Measurements from ENCODE around the gene TSPEAR. TPM values are rescaled to one million over a fixed set of nuclear protein-coding genes. Genes with fewer than 3 reads are reported as not detected.
"Not testable (repeated sequence)": the region's sequence is repeated elsewhere in the genome, so short reads cannot be mapped to it uniquely, and the experiment has no call there.

Gene TSPEAR
- total RNA-seq, 6 experiments from 2014 or later, result not detected

DNA sequence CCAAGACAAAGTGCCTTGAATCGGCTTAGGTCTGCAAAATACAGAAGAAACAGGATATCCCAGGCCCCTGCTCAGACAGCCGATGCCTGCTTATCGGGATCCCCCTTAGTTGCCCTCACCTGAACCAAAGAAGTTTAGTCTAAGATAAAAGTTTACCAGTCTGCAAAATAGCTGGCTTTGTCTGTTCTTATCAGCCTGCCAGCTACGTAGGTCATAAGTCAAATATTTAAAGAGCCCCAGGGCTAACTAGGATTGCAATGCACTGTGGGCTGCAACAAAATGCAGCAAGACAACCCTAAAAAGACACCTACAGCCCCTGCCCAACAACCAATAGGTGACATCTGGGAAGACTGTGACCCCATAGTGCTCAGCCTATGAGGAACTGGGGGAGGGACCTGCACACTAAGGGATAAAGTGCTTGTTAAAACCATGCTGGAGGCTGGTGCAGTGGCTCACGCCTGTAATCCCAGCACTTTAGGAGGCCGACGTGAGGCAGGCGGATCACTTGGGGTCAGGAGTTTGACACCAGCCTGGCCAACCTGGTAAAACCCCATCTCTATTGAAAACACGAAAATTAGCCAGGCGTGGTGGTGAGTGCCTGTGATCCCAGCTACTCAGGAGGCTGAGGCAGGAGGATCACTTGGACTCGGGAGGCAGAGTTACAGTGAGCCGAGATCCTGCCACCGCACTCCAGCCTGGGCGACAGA, 228.6 kb downstream of the TSPEAR start:
- H3K4me1 Mint-ChIP-seq (ENCODE audit: low read depth), result no peaks in the 10 kb centered on the region
- no peaks in the 10 kb centered on the region for H3K36me3 Mint-ChIP-seq (ENCODE audit: low read depth)
- peaks cover 16% of the 10 kb centered on the region for H3K27me3 Mint-ChIP-seq (ENCODE audit: insufficient read depth)
- TF ChIP-seq, protein P1, sequence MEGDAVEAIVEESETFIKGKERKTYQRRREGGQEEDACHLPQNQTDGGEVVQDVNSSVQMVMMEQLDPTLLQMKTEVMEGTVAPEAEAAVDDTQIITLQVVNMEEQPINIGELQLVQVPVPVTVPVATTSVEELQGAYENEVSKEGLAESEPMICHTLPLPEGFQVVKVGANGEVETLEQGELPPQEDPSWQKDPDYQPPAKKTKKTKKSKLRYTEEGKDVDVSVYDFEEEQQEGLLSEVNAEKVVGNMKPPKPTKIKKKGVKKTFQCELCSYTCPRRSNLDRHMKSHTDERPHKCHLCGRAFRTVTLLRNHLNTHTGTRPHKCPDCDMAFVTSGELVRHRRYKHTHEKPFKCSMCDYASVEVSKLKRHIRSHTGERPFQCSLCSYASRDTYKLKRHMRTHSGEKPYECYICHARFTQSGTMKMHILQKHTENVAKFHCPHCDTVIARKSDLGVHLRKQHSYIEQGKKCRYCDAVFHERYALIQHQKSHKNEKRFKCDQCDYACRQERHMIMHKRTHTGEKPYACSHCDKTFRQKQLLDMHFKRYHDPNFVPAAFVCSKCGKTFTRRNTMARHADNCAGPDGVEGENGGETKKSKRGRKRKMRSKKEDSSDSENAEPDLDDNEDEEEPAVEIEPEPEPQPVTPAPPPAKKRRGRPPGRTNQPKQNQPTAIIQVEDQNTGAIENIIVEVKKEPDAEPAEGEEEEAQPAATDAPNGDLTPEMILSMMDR (IDR thresholded peaks at IDR 0.05), result no peak
- H3K4me3 Mint-ChIP-seq, result no peak overlapping the region
- DNase-seq, result no peak
- H3K27ac Mint-ChIP-seq, result no peak overlapping the region
- no peaks in the 10 kb centered on the region for H3K9me3 Mint-ChIP-seq

DNA sequence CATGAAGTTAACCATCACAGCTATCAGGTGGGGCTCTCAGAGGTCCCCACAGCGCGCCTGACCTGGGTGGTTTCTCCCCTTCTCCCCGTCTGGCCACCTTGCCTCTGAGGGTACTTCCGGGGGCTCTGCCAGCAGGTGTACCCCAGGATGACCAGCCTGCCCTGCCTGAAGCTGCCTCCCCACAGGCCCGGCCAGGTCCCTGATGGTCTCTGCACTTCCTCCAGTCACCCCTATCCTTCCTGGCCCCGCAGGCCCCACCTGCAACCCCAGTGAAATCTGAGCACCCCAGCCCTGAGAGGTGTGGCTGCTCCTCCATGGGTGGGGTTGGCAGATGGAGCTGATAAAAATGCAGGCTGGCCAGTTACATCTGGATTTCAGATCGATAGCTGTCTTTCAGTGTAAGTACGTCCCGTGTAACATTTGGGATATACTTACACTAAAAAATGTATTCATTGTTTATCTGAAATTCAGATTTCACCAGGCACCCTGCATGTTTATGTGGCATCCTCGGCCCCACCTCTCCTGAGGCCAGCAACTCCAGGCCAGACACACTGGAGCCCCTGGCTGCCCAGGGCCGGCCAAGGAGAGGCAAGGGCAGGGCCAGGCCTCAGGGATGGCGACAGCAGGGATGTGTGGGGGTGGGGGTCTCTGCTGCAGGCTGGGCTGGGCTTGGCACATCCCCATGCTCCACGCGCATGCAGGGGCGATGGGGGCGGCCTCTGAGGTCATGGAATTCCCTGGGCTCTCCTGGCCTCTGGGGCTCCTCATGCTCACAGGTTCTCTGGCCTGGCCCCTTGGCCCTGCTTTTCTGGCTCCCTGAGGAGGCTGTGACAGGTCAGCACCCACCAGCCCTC, 230.9 kb downstream of the TSPEAR start:
- TF ChIP-seq, protein P1 (IDR thresholded peaks at IDR 0.05), result no peak
- Mint-ChIP-seq H3K4me1 (ENCODE audit: low read depth) (no peaks in the 10 kb centered on the region), H3K27ac (no peak overlapping the region), H3K9me3 (no peaks in the 10 kb centered on the region), H3K4me3 (no peak overlapping the region), H3K36me3 (ENCODE audit: low read depth) (no peaks in the 10 kb centered on the region), H3K27me3 (ENCODE audit: insufficient read depth) (peaks cover 19% of the 10 kb centered on the region)
- no peak for DNase-seq

DNA sequence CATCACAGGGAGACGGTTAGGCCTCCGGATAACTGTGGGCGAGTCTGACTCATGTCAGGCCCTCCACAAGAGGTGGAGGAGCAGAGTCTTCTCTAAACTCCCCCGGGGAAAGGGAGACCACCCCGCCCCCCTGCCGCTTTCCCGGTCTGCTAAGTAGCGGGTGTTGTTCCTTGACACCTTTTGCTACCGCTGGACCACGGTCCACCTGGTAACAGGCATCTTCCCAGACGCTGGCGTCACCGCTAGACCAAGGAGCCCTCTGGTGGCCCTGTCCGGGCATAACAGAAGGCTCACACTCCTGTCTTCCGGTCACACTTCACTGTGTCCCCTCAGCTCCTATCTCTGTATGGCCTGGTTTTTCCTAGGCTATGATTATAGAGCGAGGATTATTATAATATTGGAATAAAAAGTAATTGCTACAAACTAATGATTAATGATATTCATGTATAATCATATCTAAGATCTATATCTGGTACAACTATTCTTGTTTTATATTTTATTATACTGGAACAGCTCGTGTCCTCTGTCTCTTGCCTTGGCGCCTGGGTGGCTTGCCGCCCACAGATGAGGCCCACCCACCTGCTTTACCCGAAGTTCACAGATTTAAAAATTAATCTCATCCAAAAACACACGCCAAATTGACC, 231.7 kb downstream of the TSPEAR start:
- H3K4me1 Mint-ChIP-seq (ENCODE audit: low read depth); H3K4me3 Mint-ChIP-seq; H3K9me3 Mint-ChIP-seq; H3K36me3 Mint-ChIP-seq (ENCODE audit: low read depth); H3K27ac Mint-ChIP-seq: not testable (repeated sequence)
- H3K27me3 Mint-ChIP-seq (ENCODE audit: insufficient read depth), result peaks cover 19% of the 10 kb centered on the region
- DNase-seq, result peak; percentile 3
- TF ChIP-seq, protein P1 (IDR thresholded peaks at IDR 0.05), result peak; percentile 77

DNA sequence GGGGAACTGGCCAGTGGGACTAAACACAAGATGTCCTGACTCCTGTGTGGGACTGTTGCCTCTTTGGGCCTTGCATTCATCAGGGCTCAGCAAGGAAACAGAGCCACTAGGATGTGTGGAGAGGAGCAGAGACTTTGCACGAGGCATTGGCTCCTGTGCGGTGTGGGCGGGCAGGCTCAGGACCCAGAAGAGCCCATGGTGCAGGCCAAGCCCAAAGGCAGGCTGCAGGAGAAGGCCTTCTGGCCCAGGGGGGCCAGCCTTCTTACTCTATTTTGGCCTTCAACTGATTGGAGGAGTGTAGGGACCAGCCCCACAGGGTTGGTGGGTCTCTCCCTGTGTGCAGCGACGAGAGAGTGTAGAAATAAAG, 232.6 kb downstream of the TSPEAR start:
- DNase-seq, result no peak
- TF ChIP-seq, protein P1 (IDR thresholded peaks at IDR 0.05), result no peak
- Mint-ChIP-seq H3K27ac (no peak overlapping the region), H3K27me3 (ENCODE audit: insufficient read depth) (peaks cover 17% of the 10 kb centered on the region), H3K4me1 (ENCODE audit: low read depth) (no peaks in the 10 kb centered on the region), H3K9me3 (no peaks in the 10 kb centered on the region), H3K36me3 (ENCODE audit: low read depth) (no peaks in the 10 kb centered on the region), H3K4me3 (no peak overlapping the region)

DNA sequence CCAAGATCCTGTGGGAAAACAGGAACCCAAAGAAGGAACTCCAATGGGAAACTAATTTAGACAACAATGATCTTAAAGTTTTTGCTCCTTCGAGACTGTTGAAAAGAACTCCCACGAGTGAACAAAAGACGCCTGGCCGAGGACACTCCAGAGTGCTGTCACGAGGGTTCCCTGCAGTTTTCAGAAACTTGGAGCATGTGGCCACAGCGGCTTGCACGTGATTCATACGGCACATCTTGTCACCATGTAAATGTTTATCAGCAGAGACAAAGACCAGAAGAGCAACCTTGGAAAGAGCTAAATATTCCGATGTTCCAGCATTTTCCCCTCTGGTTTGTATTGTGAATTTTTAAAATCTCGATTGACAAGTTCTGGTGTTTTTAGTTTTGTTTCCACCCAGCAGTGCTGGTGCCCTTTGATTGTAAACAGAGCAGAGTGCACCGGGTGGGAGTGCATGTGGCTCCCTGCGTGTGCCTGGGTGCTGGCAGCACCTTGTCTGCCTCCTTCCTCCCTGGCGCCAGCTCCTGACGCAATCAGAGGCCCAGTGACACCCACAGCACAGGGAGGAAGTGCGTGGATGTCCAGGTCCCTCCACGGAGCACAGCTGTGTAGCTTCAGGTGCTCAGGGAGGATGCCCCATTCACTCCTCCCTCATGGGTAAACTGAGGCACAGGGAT, 233.1 kb downstream of the TSPEAR start:
- Mint-ChIP-seq H3K9me3 (no peaks in the 10 kb centered on the region), H3K4me1 (ENCODE audit: low read depth) (no peaks in the 10 kb centered on the region), H3K36me3 (ENCODE audit: low read depth) (no peaks in the 10 kb centered on the region), H3K27ac (no peak overlapping the region), H3K4me3 (no peak overlapping the region), H3K27me3 (ENCODE audit: insufficient read depth) (peaks cover 17% of the 10 kb centered on the region)
- DNase-seq, result no peak
- TF ChIP-seq, protein P1 (IDR thresholded peaks at IDR 0.05), result no peak
